Subcutaneous abdominal adipose tissue (tissue), 5 donors: ENCODE measurements around the gene PC.
A peak's percentile ranks its signal among the peaks of the same experiment; 100 is the strongest.
"Not testable (repeated sequence)": the region's sequence is repeated elsewhere in the genome, so short reads cannot be mapped to it uniquely, and the experiment has no call there.

Experiments used
- H3K27ac ChIP-seq: one replicate; pipeline ENCODE4 v1.7.0; 2013; ENCODE audit warnings: low read depth, mild to moderate bottlenecking, inconsistent platforms, low read length, moderate library complexity
- H3K27me3 ChIP-seq, 5 donors: one replicate each; pipeline ENCODE4 v1.7.0; 2013; ENCODE audit warnings: low read length in 5 of 5, inconsistent platforms in 1 of 5; ENCODE audit not compliant: control insufficient read depth in 5 of 5, insufficient read depth in 4 of 5
- H3K36me3 ChIP-seq, 5 donors: one replicate each; pipeline ENCODE4 v1.7.0; 2013; ENCODE audit warnings: low read length in 5 of 5; ENCODE audit not compliant: control insufficient read depth in 5 of 5, insufficient read depth in 5 of 5
- H3K4me1 ChIP-seq, 5 donors: one replicate each; pipeline ENCODE4 v1.7.0; 2013; ENCODE audit warnings: low read length in 5 of 5, mild to moderate bottlenecking in 3 of 5, moderate library complexity in 1 of 5; ENCODE audit not compliant: control insufficient read depth in 5 of 5, insufficient read depth in 5 of 5
- H3K4me3 ChIP-seq, 5 donors: one replicate each; pipeline ENCODE4 v1.7.0; 2013; ENCODE audit warnings: low read length in 5 of 5, low read depth in 1 of 5
- H3K9ac ChIP-seq, 5 donors: one replicate each; pipeline ENCODE4 v1.7.0; 2013; ENCODE audit warnings: low read length in 5 of 5, mild to moderate bottlenecking in 4 of 5, moderate library complexity in 3 of 5
- H3K9me3 ChIP-seq, 5 donors: one replicate each; pipeline ENCODE4 v1.7.0; 2013; ENCODE audit warnings: low read length in 5 of 5; ENCODE audit not compliant: control insufficient read depth in 5 of 5
- donor health status: healthy.
- donor health status: healthy.
- donor health status: healthy.
- donor health status: healthy.
- donor health status: healthy.

PC gene

GRCh38 chr11:66971488-66971887, 13.3 kb upstream of the PC start:
- Histone ChIP-seq H3K27me3 (no peaks in the 10 kb centered on the region), H3K4me3 (no peak overlapping the region), H3K9me3 (no peaks in the 10 kb centered on the region), H3K4me1 (peaks cover 1 to 39% (median 31%) of the 10 kb centered on the region in 5 donors), H3K36me3 (no peaks in the 10 kb centered on the region), H3K27ac (peak overlapping the region; percentile 95), H3K9ac (peak overlapping the region in 2 of 5 donors; percentile 4 to 10)

- Histone ChIP-seq H3K4me3 (no peak overlapping the region), H3K4me1 (peaks cover 1 to 40% (median 31%) of the 10 kb centered on the region in 5 donors), H3K9ac (peak overlapping the region in 2 of 5 donors; percentile 4 to 34), H3K9me3 (no peaks in the 10 kb centered on the region), H3K36me3 (no peaks in the 10 kb centered on the region), H3K27me3 (no peaks in the 10 kb centered on the region), H3K27ac (peak overlapping the region; percentile 95)
Measured at GRCh38 chr11:66970807-66971442, 12.7 kb upstream of the PC start.

GRCh38 chr11:66970371-66970806, 12.2 kb upstream of the PC start:
- no peaks in the 10 kb centered on the region for H3K9me3 ChIP-seq
- H3K27ac ChIP-seq: peak overlapping the region; percentile 95
- H3K36me3 ChIP-seq: no peaks in the 10 kb centered on the region
- H3K27me3 ChIP-seq: no peaks in the 10 kb centered on the region
- peaks cover 1 to 43% (median 36%) of the 10 kb centered on the region in 5 donors for H3K4me1 ChIP-seq
- H3K9ac ChIP-seq: peak overlapping the region in 2 of 5 donors; percentile 4 to 34
- H3K4me3 ChIP-seq: no peak overlapping the region

GRCh38 chr11:66969584-66970225, 11.5 kb upstream of the PC start:
- H3K9me3 ChIP-seq: no peaks in the 10 kb centered on the region
- peak overlapping the region in 1 of 5 donors; percentile 34 for H3K9ac ChIP-seq
- no peak overlapping the region for H3K4me3 ChIP-seq
- H3K27me3 ChIP-seq: no peaks in the 10 kb centered on the region
- peak overlapping the region; percentile 95 for H3K27ac ChIP-seq
- H3K36me3 ChIP-seq: no peaks in the 10 kb centered on the region
- peaks cover 1 to 48% (median 43%) of the 10 kb centered on the region in 5 donors for H3K4me1 ChIP-seq

- Histone ChIP-seq H3K4me3 (no peak overlapping the region), H3K9me3 (no peaks in the 10 kb centered on the region), H3K36me3 (no peaks in the 10 kb centered on the region), H3K27me3 (no peaks in the 10 kb centered on the region), H3K4me1 (peaks cover 1 to 44% (median 37%) of the 10 kb centered on the region in 5 donors), H3K9ac (no peak overlapping the region), H3K27ac (peak overlapping the region; percentile 48)
Measured at GRCh38 chr11:66967670-66968425, 9.7 kb upstream of the PC start.

- peaks cover 1 to 37% (median 30%) of the 10 kb centered on the region in 5 donors for H3K4me1 ChIP-seq
- H3K9me3 ChIP-seq: no peaks in the 10 kb centered on the region
- no peaks in the 10 kb centered on the region for H3K36me3 ChIP-seq
- H3K27ac ChIP-seq: no peak overlapping the region
- H3K9ac ChIP-seq: no peak overlapping the region
- no peak overlapping the region for H3K4me3 ChIP-seq
- H3K27me3 ChIP-seq: no peaks in the 10 kb centered on the region
Measured at GRCh38 chr11:66966351-66966750, 8.2 kb upstream of the PC start.

GRCh38 chr11:66964495-66964894, 6.3 kb upstream of the PC start:
- Histone ChIP-seq H3K9me3 (no peaks in the 10 kb centered on the region), H3K4me3 (no peak overlapping the region), H3K27me3 (no peaks in the 10 kb centered on the region), H3K27ac (no peak overlapping the region), H3K4me1 (peaks cover 1 to 23% (median 18%) of the 10 kb centered on the region in 5 donors), H3K9ac (no peak overlapping the region), H3K36me3 (no peaks in the 10 kb centered on the region)

- H3K27me3 ChIP-seq: no peaks in the 10 kb centered on the region
- no peak overlapping the region for H3K27ac ChIP-seq
- H3K9me3 ChIP-seq: no peaks in the 10 kb centered on the region
- H3K4me3 ChIP-seq: no peak overlapping the region
- H3K9ac ChIP-seq: no peak overlapping the region
- no peaks in the 10 kb centered on the region for H3K36me3 ChIP-seq
- H3K4me1 ChIP-seq: peaks cover 3 to 28% (median 25%) of the 10 kb centered on the region in 5 donors
Measured at GRCh38 chr11:66962801-66963200, 4.6 kb upstream of the PC start.

GRCh38 chr11:66962247-66962646, 4.1 kb upstream of the PC start:
- Histone ChIP-seq H3K4me1 (peaks cover 2 to 31% (median 28%) of the 10 kb centered on the region in 5 donors), H3K27ac (no peak overlapping the region), H3K27me3 (no peaks in the 10 kb centered on the region), H3K36me3 (no peaks in the 10 kb centered on the region), H3K4me3 (no peak overlapping the region), H3K9ac (no peak overlapping the region), H3K9me3 (no peaks in the 10 kb centered on the region)

GRCh38 chr11:66961691-66962213, 3.6 kb upstream of the PC start:
- H3K9ac ChIP-seq, H3K9me3 ChIP-seq, H3K36me3 ChIP-seq, H3K4me3 ChIP-seq, H3K27ac ChIP-seq, H3K27me3 ChIP-seq: not testable (repeated sequence)
- H3K4me1 ChIP-seq: peaks cover 2 to 36% (median 33%) of the 10 kb centered on the region in 5 donors
